CD4-positive, alpha-beta T cell (primary cell): ENCODE measurements around the gene ZNF77. TPM values are rescaled to one million over a fixed set of nuclear protein-coding genes. Genes with fewer than 3 reads are reported as not detected.
"Not testable (repeated sequence)": the region's sequence is repeated elsewhere in the genome, so short reads cannot be mapped to it uniquely, and the experiment has no call there.

Source experiments
- ATAC-seq: fragments of 200-7000 bp; cut with Tn5 transposase; one replicate; pipeline ENCODE4 v1.10.0; 2022; ENCODE audit warnings: mild to moderate bottlenecking; ENCODE audit not compliant: poor library complexity
- CTCF ChIA-PET: fragments of 350-600 bp; sonication (Branson Sonifier 250); formaldehyde crosslinking; loops from one replicate; lab custom pipeline; 2021; ENCODE audit warnings: antibody characterized with exemption, inconsistent platforms; lab: Charles Lee
- POLR2A ChIA-PET: fragments of 350-600 bp; sonication (Branson Sonifier 250); formaldehyde crosslinking; loops from one replicate; lab custom pipeline; 2021; ENCODE audit warnings: antibody characterized with exemption, inconsistent platforms; lab: Charles Lee
- DNase-seq, 14 experiments: peaks; one replicate each; pipeline ENCODE4 v3.0.0-alpha.2; 2013 to 2020; ENCODE audit warnings: mixed read lengths in 2 of 14
- H3K27ac ChIP-seq, 2 donors: one replicate each; pipeline versions ENCODE4 v1.5.1 to v1.7.0; 2013; ENCODE audit warnings: low read length in 2 of 2, low read depth in 1 of 2, mild to moderate bottlenecking in 1 of 2
- H3K27me3 ChIP-seq, 2 experiments: 1 replicate in 1 of 2; 2 replicates in 1 of 2; pipeline versions ENCODE4 v1.6.1 to v1.7.0; 2013; ENCODE audit warnings: low read length in 2 of 2, control low read depth in 1 of 2, mild to moderate bottlenecking in 1 of 2, moderate library complexity in 1 of 2; ENCODE audit not compliant: insufficient read depth in 2 of 2, control insufficient read depth in 1 of 2
- H3K36me3 ChIP-seq: one replicate; pipeline ENCODE4 v1.6.1; 2013; ENCODE audit warnings: low read length, control low read depth; ENCODE audit not compliant: insufficient read depth
- H3K4me1 ChIP-seq: one replicate; pipeline ENCODE4 v1.6.1; 2013; ENCODE audit warnings: low read length, control low read depth; ENCODE audit not compliant: insufficient read depth
- H3K4me3 ChIP-seq: one replicate; pipeline ENCODE4 v1.5.1; 2013; ENCODE audit warnings: mild to moderate bottlenecking, low read length, moderate library complexity
- H3K9me3 ChIP-seq, 2 experiments: 1 replicate in 1 of 2; 2 replicates in 1 of 2; pipeline versions ENCODE4 v1.6.1 to v1.7.0; 2013; ENCODE audit warnings: low read length in 2 of 2, mild to moderate bottlenecking in 2 of 2, control low read depth in 1 of 2, moderate library complexity in 1 of 2; ENCODE audit not compliant: control insufficient read depth in 1 of 2, insufficient read depth in 1 of 2
- H3K27ac Mint-ChIP-seq: one replicate; pipeline ENCODE4 v1.8.0; 2020; ENCODE audit warnings: mixed read lengths
- H3K27me3 Mint-ChIP-seq: one replicate; pipeline ENCODE4 v1.8.0; 2021; ENCODE audit warnings: mixed read lengths
- H3K36me3 Mint-ChIP-seq: one replicate; pipeline ENCODE4 v1.8.0; 2021; ENCODE audit warnings: low read depth, mixed read lengths
- H3K4me1 Mint-ChIP-seq: one replicate; pipeline ENCODE4 v1.8.0; 2021; ENCODE audit warnings: low read depth, mixed read lengths
- H3K4me3 Mint-ChIP-seq: one replicate; pipeline ENCODE4 v1.8.0; 2020; ENCODE audit warnings: mild to moderate bottlenecking, mixed read lengths
- H3K9me3 Mint-ChIP-seq: one replicate; pipeline ENCODE4 v1.8.0; 2020; ENCODE audit warnings: mixed read lengths
- CTCF ChIP-seq: fragments of 200-600 bp; IDR thresholded peaks from one replicate; pipeline ENCODE4 v1.8.0; 2022; ENCODE audit warnings: antibody characterized with exemption, mild to moderate bottlenecking
- intact Hi-C, 2 experiments: fragments of 100-400 bp; cut with DNase I in 1 of 2; cut with micrococcal nuclease in 1 of 2; formaldehyde crosslinking; loops; one replicate each; pipeline versions ENCODE4 v1.15.1 to v1.9.0; 2023 to 2025; cut with DNase I, micrococcal nuclease
- polyA plus RNA-seq, 2 donors: library from polyadenylated mRNA; unstranded; fragments of 120-200 nt; gene quantifications; one replicate each; pipeline ENCODE4 v1.2.1, GENCODE V29; 2013
- total RNA-seq, 174 experiments: library from RNA in 2 of 174; stranded (reverse) in 2 of 174; gene quantifications; one replicate each; pipeline ENCODE4 v1.2.3 and lab custom pipeline; 2021 to 2026

ZNF77 gene
- total RNA-seq (1 to 10 TPM; 2.0 to 2.4 TPM), total RNA-seq (lab: John Stamatoyannopoulos, UW) (2.2 to 19.2 (median 7.0) reads per million in 172 experiments)
- 4.5 TPM for polyA plus RNA-seq (2013, experiment 1 of 2)
- 4.5 TPM for polyA plus RNA-seq (2013, experiment 2 of 2)

GRCh38 chr19:2944775-2945574 is at the start of gene ZNF77:
Gene ZNF77, minus strand, starts transcription at chr19:2944971. Its CDS starts 131 bp downstream, at chr19:2944840.
- H3K4me1 Mint-ChIP-seq: peaks cover 28% of the 10 kb centered on the region
- DNase-seq: peak; percentile 97 to 100 (median 99)
- POLR2A ChIA-PET: interaction anchor here (1.2 kb wide), 1 partner anchor 44 kb away, joined by 4 read pairs; the partner anchor contains the start of gene ZNF57
- H3K4me3 ChIP-seq: peak within 1 kb of the TSS; percentile 88
- intact Hi-C loops: loop anchor here in 1 of 2 experiments (5.0 kb wide), 1 partner anchor 203 kb away; the partner anchor contains the start of gene SLC39A3
- H3K4me1 ChIP-seq: peaks cover 29% of the 10 kb centered on the region
- TF ChIP-seq CTCF: no peak
- ATAC-seq: peak; percentile 98
- no peaks in the 10 kb centered on the region for H3K27me3 ChIP-seq
- no peaks in the 10 kb centered on the region for H3K9me3 ChIP-seq
- peak within 1 kb of the TSS; percentile 99 for H3K27ac Mint-ChIP-seq
- H3K9me3 Mint-ChIP-seq: no peaks in the 10 kb centered on the region
- CTCF ChIA-PET: interaction anchor here (0.7 kb wide), 1 partner anchor 126 kb away, joined by 3 read pairs; no protein-coding TSS in a partner anchor
- H3K36me3 ChIP-seq: no peaks in the 10 kb centered on the region
- peak within 1 kb of the TSS; percentile 78 to 90 for H3K27ac ChIP-seq
- H3K36me3 Mint-ChIP-seq: peaks cover 15% of the 10 kb centered on the region
- peak within 1 kb of the TSS; percentile 98 for H3K4me3 Mint-ChIP-seq
- no peaks in the 10 kb centered on the region for H3K27me3 Mint-ChIP-seq

- no peak for ATAC-seq
- no peaks in the 10 kb centered on the region for H3K27me3 Mint-ChIP-seq
Observed at GRCh38 chr19:2993579-2993978, 48.8 kb upstream of the ZNF77 start.

GRCh38 chr19:2992958-2993357 is 48.2 kb upstream of the ZNF77 start:
- Histone ChIP-seq H3K27ac (no peak overlapping the region), H3K36me3 (no peaks in the 10 kb centered on the region), H3K27me3 (no peaks in the 10 kb centered on the region), H3K4me3 (no peak overlapping the region), H3K4me1 (no peaks in the 10 kb centered on the region), H3K9me3 (no peaks in the 10 kb centered on the region)
- no peak for DNase-seq
- no peak for TF ChIP-seq CTCF
- H3K36me3 Mint-ChIP-seq: peaks cover 8% of the 10 kb centered on the region
- POLR2A ChIA-PET: no interaction called here
- intact Hi-C loops: no loop called here
- H3K9me3 Mint-ChIP-seq: no peaks in the 10 kb centered on the region
- no peak overlapping the region for H3K4me3 Mint-ChIP-seq
- no peak for ATAC-seq
- H3K27ac Mint-ChIP-seq: no peak overlapping the region
- CTCF ChIA-PET: no interaction called here
- no peaks in the 10 kb centered on the region for H3K4me1 Mint-ChIP-seq
- no peaks in the 10 kb centered on the region for H3K27me3 Mint-ChIP-seq

More at GRCh38 chr19:2993579-2993978, 48.8 kb upstream of the ZNF77 start:
- H3K9me3 ChIP-seq: no peaks in the 10 kb centered on the region
- peaks cover 9% of the 10 kb centered on the region for H3K36me3 Mint-ChIP-seq
- H3K9me3 Mint-ChIP-seq: no peaks in the 10 kb centered on the region
- no peaks in the 10 kb centered on the region for H3K4me1 Mint-ChIP-seq
- no peak for TF ChIP-seq CTCF
- CTCF ChIA-PET: no interaction called here
- H3K4me3 Mint-ChIP-seq: no peak overlapping the region
- POLR2A ChIA-PET: no interaction called here
- H3K4me1 ChIP-seq: no peaks in the 10 kb centered on the region
- H3K27ac ChIP-seq: no peak overlapping the region
- H3K4me3 ChIP-seq: no peak overlapping the region
- DNase-seq: no peak
- intact Hi-C loops: no loop called here
- H3K36me3 ChIP-seq: no peaks in the 10 kb centered on the region
- no peaks in the 10 kb centered on the region for H3K27me3 ChIP-seq
- H3K27ac Mint-ChIP-seq: no peak overlapping the region

- intact Hi-C loops, ATAC-seq, H3K36me3 ChIP-seq, CTCF ChIA-PET, H3K4me3 ChIP-seq, H3K27me3 Mint-ChIP-seq, H3K4me3 Mint-ChIP-seq, H3K4me1 Mint-ChIP-seq, H3K27me3 ChIP-seq, H3K9me3 ChIP-seq, H3K27ac Mint-ChIP-seq, DNase-seq, H3K27ac ChIP-seq, H3K4me1 ChIP-seq, H3K9me3 Mint-ChIP-seq, H3K36me3 Mint-ChIP-seq, POLR2A ChIA-PET: not testable (repeated sequence)
Observed at GRCh38 chr19:2992333-2992732, 47.6 kb upstream of the ZNF77 start.
